DMS 273 (cell line): ENCODE results near the gene SSBP2.

Source experiments
- DNase-seq: peaks from one replicate; lab custom pipeline; 2025; ENCODE audit not compliant: unreplicated experiment; lab: John Stamatoyannopoulos, UW

The SSBP2 gene

DNA sequence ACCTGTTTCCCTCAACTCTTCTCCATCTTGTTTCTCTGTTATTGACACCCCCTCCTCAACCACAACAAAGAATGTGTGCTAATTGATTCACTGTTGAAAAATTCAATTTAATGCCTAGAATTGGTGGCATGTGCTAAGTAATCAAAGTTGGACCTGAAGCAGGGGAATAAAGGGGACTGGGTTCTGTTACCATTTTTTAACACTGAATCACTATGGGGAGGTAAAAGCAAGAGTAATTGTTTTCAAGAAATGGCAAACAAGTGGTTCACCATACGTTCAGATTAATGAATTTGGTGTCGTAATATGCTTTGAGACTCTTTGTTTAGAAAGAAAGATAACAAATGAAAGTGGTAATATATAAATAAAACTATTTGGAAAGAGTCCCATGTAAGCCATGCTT, 17.0 kb upstream of the SSBP2 start:
- no peak for DNase-seq

DNA sequence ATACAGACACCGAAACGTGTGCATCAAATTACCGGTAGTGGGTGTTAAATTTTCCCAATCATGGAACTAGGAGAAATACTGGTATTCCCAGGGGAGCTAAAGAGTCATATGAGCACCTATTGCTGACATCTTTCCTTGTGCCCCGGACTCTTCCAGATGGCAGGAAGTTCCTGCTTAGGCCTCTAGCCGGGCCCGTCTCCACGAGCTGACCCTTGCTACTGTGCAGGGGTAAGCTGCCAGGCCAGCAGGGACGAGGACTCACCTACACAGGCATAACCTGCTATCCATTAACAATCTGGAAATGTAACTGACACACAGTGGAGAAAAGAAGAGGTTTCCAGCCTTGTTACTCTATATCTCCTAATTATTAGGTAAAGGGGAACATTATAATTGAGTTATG, 16.2 kb upstream of the SSBP2 start:
- no peak for DNase-seq

DNA sequence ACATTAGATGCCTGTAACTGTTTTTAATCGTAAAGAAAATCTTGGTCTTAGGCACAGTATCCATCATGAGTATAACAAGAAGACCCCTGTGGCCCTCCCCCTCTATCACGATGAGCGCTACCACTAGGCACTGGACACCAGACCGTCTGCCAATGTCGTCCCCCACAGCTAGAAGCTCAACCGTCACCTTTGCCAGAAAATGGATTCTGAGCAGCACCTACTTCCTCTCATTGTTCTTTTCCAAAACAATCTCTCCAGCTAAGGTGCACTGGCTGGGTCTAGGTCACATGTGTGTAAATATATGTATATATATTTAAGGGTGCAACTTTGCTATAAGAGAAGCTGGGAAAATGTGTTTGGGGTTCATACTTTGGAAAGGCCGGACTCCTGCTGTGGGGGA, 15.7 kb upstream of the SSBP2 start:
- DNase-seq: no peak

DNA sequence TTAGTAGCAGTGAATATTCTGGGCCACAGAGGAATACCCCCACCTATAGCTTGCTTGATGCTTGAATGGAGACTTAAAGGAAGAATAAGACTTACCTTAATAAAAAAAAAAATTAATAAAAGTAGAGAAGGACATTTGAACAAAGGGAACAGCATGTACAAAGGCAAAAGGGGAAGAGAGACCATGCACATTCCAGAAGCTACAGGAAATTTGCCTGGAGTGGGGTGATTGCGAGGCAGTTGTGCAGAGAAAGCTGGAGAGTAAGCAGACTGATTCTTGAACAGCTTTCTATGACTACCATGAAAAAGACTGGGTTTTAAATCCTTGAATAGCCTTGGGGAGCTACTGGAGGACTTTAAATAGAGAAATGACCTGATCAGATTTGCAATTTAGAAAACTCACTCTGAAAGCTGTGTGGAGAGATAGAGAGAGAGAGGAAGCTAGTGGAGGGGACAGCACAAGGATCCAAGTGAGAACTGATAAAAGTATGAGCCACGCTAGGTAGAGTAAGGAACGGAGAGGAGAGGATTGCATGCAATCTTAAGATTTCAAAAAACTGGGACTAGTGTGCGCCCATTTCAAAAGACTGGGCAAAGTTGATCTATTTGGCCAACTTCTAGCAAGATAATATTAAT, 12.5 kb upstream of the SSBP2 start:
- DNase-seq: no peak

DNA sequence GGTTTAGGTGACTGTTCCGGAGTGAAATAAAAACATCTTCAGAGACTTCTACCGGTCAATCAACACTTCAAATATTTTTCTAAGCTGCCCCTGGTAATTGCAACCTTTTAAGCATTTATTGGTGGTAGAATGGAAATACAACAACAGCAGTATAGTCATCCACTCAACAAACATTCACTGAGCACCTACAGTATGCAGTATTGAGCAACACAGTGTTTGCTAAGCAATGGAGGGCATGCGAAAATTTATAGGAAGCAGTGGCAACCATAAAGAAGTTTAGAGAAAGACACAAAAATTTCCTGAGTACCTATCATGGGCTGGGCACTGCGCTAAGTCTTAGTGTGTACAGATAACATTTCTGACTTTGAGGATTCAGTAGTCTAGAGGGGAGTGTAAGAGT, 12.0 kb upstream of the SSBP2 start:
- no peak for DNase-seq

DNA sequence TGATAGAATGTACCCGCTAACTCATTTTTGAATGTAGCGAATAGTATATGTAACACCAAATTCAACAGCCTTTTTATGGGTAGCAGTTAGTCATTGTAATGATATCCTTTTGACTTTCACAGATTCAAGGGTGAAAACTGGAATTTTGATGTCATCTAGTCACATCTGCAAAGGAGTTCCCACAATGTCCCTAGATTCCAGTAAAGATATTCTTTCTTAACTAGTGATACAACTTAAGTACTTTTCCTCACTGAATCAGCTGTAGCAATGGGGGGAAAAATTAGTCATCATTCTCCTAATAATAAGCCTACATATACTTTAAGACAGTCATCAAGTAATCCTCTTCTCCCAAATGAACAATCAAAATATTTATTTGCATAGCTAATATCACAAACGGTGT, 11.5 kb upstream of the SSBP2 start:
- no peak for DNase-seq

DNA sequence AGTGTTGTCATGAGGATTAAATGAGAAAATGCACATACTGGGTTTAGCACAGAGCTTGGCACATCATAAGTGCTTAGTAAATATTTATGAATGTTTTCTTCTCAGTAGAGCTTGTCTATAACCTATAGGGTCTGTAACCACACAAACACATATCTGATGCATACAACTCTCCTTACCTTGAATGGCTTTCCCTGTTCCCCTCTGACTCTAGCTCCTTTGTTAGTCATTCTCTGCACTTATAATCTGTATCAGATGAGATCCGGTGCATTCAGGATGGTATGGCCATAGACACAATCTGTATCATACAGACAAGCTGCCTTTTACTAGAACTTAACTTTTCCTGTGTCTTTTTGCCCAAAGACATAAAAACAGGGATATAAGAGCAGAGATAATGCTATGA, 11.1 kb upstream of the SSBP2 start:
- no peak for DNase-seq

DNA sequence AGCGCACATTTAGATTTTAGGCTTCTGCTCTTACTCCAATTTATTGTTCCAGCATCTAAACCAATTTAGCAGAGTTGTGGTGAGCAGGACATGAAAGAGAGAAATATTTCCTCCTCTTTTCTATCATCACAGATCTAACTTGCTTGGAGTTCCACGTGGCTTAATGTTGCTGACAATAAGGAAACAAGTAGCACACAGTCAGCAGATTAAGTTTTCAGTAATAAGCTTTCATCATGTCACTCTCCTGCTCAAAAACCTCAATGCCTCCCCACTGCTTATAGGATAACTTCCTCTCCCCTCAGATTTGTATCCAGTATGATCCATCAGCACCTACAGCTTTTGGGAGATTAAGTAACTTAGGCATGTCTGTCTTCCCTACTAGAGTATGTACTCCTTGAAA, 10.4 kb upstream of the SSBP2 start:
- no peak for DNase-seq

DNA sequence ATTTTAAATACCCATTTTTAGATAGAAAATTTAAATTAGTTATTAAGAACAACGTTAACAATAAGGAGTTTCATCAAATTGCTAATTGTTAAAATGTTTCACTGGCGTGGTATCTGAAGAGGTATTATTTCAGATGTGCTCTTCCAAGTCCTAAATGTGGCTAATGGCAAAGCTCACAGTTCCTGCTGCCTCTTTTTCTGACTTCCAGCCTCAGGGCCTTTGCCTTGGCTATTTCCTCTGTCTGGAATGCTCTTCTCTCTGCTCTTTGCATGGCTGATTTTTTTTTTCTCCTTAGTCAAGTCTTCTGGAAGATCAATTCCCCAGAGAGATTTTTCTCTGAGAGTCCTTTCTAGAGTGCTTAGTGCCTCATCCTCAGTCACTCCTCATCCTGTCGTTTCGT, 9.6 kb upstream of the SSBP2 start:
- DNase-seq: no peak

DNA sequence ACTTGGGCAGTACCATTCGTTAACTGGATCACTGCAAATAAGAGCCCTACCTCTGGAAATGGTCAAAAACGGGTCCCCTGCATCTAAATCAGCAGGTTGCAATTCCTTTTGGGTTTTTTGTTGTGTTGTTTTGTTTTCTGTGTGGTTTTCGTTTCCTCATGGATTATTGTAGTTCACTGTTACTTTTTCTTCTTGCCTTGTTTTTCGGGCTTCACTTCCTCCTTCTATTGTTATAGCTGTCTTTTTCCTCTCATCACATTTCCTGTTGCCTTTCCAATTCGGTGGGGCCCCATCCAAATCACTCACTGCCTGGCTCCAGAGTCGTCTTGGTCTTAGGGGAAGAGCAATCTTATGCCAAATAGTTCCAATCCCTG, 8.7 kb upstream of the SSBP2 start:
- DNase-seq: no peak

DNA sequence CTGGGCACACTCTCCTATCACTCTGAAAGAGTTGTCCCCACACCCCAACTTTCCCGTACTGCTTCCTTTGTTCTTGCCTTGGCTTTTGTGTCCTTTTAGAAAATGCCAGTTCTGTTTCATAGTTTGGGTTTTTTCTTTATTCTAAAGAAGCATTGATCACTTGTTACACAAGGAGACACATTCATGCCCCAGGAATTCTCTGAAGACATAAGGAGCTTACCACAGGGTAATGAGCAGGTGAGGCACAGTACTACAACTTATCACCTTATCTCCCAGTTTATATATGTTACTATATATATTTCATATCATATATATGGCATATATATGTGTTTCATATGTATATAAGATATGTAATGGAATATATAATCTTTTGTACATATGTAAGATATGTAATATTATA, 6.5 kb upstream of the SSBP2 start:
- no peak for DNase-seq

DNA sequence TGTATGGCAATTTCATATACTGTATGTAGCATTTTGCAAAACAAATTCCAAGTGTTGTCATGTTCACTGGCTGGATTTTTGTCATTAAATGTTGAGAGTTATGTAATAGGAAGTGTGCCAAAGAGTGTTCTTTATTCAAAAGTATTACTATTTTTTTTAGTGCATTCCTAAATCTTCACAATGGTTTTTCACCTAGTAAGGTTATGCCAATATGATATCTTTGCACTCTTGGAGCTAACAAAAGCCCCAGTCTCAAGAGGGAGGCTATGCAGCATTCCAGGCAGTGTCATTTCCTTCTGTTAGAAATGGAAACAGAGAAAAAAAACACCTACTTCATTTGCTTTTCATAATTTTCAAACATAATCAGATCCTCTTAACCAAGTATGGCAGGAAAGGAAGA, 5.1 kb upstream of the SSBP2 start:
- DNase-seq: no peak

DNA sequence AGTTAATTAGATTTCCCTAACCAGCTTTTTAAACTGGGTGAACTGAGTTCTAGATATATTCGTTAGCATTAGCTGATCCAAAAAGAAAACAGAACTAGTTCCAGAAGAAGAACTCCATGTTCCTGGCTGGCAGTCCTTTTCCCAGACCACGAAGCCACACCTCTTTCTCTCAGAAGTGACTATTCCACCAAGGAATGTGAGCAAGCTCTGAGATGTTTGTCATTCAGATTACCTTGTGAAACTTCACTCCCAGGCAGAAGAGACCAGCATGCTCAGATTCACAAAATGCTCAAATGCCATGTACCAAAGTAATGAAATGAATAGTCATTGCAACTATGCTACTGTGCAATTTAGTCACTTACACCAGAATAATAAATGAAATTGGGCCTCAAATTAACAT, 4.4 kb upstream of the SSBP2 start:
- DNase-seq: peak; percentile 30

DNA sequence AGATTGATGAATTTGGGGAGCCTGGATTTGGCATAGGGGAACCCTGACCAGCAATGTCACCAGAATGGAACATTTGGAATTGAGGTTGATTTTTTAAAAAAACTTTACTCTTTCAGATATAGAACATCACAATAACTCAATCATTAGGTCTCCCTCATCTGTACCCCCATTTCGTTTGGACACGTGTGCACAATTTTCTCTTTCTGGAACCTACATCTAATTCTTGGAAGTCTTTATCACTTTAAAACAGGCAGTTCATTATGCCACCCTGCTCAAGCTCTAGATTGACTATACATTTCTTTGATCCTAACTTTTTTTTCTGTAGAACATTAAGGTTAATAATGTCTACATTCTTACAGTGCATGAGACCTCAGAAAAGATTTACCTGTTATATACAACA, 3.7 kb upstream of the SSBP2 start:
- DNase-seq: no peak

DNA sequence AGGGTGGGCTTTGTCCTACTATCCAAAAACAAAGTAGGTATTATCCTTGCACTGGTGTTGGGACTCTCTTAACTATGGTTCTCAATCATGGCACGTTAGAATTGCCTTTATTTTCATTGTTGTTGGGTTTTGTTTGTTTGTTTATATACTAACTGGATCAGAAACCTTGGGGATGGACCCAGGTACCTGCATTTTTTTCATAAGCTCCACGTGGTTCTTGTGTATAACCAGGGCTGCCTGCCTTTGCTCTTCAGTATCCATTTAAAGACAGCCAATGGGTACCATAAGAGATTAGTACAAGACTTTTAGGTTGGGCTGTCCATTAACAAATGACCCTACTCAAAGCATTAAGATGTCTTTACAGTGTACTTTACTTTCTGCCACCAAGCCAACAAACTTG, 2.5 kb upstream of the SSBP2 start:
- DNase-seq: no peak

DNA sequence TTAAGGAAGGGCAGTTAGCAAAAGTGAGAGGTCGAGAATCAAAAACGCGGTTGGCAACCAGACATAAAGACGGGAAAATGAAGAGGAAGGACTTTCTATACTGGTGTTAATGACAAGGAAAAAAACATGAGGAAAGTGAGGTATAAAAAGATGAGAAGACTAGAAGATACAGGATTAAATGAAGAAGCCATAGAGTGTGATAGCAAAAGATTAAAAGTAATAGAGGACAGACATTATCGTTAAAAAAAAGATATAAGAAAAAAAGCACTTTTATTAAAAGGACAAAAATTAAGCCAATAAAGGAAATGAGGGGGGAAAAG, 1.7 kb upstream of the SSBP2 start:
- no peak for DNase-seq

DNA sequence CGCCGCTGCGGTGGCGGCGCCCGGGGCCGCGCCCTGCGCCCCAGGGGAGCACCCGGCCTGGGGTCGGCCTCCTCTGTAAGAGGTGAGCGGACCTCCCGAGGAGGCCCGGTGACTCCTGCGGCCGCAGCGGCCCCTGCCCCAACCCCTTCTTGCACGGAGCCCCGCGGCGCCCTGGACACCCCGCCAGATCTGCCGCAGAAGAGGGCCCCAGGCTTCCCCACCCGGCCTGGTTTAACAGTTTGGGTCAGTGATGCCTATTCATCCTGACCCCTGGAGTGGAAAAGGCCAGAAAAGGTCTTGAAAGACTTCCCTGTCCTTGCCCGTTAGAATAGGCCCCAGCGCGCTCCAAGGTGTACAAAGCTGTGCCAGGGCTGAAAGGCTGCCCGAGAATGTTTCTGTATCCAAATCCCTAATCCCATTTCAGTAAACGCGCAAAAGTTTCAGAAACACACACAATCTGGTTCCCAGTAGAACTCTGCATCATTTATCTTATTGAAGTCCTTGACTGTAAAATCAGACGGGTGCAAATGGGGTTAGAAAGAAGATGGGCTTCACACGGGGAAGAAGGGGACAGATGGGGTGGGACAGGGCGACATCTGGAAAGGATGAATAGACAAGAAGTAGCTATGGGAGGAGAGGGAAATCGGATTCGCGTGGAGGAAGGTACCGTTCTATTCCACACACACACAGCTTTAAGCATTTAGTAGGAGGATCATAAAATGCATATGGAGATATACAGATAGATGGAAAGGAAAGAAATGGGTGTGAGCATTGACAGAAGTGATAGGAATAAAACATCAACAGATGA, 1.1 kb upstream of the SSBP2 start:
- peak; percentile 76 for DNase-seq

DNA sequence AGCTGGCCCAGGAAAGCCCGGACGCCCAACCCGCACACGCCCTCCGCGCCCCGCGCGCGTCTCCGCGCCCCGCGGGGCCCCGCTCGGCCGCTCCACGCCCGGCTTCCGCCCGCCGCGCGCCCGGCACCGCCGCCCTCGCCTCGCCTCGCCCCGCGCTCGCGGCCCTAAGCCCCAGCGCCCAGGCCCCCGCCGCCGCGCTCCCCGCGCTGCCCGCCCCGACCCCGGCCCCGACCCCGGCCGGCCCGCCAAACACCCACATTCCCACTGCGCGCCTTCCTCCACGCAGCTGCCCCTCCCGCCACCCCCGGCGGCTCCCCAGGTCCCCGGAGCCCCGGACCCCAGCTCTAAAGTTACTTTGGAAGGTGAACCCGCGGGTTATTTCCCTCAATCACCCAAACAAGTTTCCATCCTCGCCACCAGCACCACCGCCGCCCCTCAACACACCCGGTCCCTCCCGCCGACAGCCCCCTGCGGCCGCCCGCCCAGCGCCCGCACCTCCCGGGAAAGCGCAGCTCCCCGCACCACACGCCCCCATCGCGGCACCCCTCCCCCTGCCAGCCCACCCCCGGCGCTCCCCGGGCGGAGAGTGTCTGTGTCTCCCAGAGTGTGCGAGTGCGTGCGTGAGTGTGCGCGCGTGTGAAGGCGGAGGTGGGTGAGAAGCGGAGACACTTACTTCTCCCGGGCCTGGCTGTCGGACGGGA, 439 bp downstream of the SSBP2 start:
- DNase-seq: peak; percentile 66

DNA sequence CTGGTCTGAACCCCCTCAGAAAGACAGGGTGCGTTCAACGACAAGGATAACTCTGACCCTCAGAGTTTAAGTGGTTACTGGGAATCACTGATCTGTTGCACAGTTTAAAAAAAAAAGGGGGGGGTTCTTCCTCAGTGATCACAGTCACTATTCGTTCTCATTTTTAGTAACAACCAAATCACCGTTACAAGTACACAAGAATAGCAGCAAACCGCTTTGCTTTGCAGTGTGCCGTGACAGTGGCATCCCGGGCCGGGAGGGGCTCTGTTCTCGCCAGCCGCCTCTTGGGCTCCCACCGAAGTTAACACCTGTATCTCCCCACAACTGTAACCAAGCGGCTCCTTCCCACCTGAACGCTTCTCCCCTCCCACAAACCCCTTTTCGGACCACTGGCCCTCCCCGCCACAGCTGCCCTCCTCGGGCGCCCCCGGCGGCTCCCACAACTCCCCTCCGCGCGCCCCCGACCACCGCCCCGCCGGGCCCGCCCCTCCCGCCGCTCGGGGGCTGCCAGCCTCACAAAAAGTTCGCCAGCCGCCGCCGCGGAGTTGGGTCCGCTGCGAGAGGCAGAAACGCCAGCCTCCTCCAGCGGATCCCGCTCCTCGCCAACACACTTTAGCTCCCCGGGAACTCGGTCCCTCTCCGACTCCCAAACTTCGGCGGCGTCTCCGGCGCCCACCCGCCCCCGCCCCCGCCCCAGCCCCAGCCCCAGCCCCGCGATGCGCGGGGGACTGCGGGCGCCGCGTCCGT, 1.2 kb downstream of the SSBP2 start:
- DNase-seq: peak; percentile 69

DNA sequence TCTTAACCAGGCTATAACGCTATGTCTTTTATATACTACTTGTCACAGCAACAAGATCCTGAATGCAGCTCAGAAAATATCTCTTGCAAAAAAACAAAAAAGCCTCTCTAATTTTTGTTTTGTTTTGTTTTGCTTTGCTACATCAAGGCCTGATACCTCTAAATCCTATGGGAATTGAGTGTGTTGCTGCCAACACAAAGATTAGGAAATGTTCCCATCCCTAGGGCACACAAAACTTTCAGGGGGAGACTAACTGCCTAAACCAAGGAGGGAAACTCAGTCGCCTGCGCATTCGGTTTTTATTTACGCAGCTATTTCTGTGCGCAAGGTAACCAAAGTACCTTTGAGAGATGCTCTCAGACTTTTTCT, 1.7 kb downstream of the SSBP2 start:
- peak; percentile 39 for DNase-seq

DNA sequence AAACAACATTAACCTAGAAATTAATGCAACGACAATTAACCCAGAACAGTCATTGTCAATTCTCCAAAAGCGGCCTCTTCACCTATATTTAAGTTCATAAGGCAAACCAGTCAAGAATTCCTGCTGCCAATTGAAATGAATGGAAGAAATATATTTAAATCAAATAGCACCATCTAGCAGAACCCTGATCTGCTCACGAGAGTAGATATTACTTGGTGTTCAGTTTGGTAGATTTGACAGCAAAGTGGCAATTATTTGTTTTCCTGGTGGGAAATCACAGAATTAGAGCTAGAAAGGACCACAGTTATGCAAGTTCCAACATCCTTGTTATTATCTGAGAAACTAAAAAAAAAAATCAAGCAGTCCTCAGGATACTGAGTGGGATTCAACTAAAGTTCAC, 2.3 kb downstream of the SSBP2 start:
- DNase-seq: peak; percentile 19

DNA sequence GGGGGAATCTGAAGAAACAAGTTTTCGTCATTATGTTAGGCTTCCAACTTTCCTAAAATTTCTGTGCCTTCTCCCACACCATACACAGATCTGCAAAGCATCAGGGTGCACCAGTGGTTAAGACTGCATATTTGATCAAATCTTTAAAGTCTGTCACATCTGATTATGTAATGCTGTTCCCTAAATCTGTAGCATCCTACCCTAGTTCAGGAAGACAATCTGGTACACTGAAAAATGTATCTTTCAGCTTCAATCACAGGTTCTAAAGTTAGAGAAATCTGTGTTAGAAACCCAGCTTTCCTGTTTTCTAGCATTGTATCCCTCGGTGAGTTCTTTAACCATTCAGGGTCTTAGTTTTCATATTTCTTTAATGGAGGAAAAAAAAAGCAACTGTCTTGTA, 3.9 kb downstream of the SSBP2 start:
- DNase-seq: no peak
